BJ (cell line): ENCODE data around the gene C6orf89. TPM values are rescaled to one million over a fixed set of nuclear protein-coding genes. Genes with fewer than 3 reads are reported as not detected.
"Not testable (repeated sequence)": the region's sequence is repeated elsewhere in the genome, so short reads cannot be mapped to it uniquely, and the experiment has no call there.

ENCODE experiments used
- CTCF ChIA-PET: fragments of 350-600 bp; formaldehyde crosslinking; extraction: SDS; loops from one replicate; lab custom pipeline; 2021; ENCODE audit warnings: antibody characterized with exemption, inconsistent platforms; lab: Yijun Ruan, JAX
- POLR2A ChIA-PET: fragments of 300-600 bp; sonication (Branson Sonifier 250); formaldehyde crosslinking; extraction: SDS; loops from one replicate; lab custom pipeline; 2021; ENCODE audit warnings: antibody characterized with exemption; lab: Charles Lee
- DNase-seq: peaks from one replicate; pipeline ENCODE4 v3.0.0-alpha.2; 2011; ENCODE audit warnings: low read depth
- H3K27me3 ChIP-seq: 2 replicates; pipeline ENCODE4 v1.6.0; 2011; ENCODE audit warnings: low read length; ENCODE audit not compliant: control insufficient read depth, insufficient read depth
- H3K36me3 ChIP-seq: 2 replicates; pipeline ENCODE4 v1.5.1; 2011; ENCODE audit warnings: low read length; ENCODE audit not compliant: control insufficient read depth, insufficient read depth
- H3K4me3 ChIP-seq: 2 replicates; pipeline ENCODE4 v1.5.1; 2011; ENCODE audit warnings: low read depth, mild to moderate bottlenecking, control low read depth, low read length
- CTCF ChIP-seq: IDR thresholded peaks from 2 replicates; pipeline ENCODE4 v1.5.1; 2011; ENCODE audit warnings: low read depth, mild to moderate bottlenecking, control low read depth, inconsistent platforms, low read length, moderate library complexity; ENCODE audit not compliant: insufficient read depth
- polyA plus RNA-seq: library from polyadenylated mRNA; depleted of rRNA; stranded (reverse); fragments of >200 nt; gene quantifications from 2 replicates; pipeline ENCODE4 v1.2.3, GENCODE V29; 2011

The C6orf89 gene
- polyA plus RNA-seq, 1 experiment = 66.0 TPM

- Histone ChIP-seq H3K4me3 (no peak overlapping the region), H3K27me3 (peaks cover 3% of the 10 kb centered on the region), H3K36me3 (no peaks in the 10 kb centered on the region)
- ChIA-PET POLR2A (no interaction called here), CTCF (no interaction called here)
- no peak for TF ChIP-seq CTCF
- DNase-seq = no peak
Measured at GRCh38 chr6:36945301-36945700, 59.5 kb downstream of the C6orf89 start.

GRCh38 chr6:36946526-36946925 is 60.8 kb downstream of the C6orf89 start:
- Histone ChIP-seq H3K27me3 (peaks cover 3% of the 10 kb centered on the region), H3K4me3 (no peak overlapping the region), H3K36me3 (no peaks in the 10 kb centered on the region)
- no peak for DNase-seq
- CTCF ChIA-PET = interaction anchor here (1.1 to 1.5 kb wide), 2 partner anchors 30 to 33 kb away, joined by 3 to 4 read pairs; no protein-coding TSS in a partner anchor
- no peak for TF ChIP-seq CTCF
- POLR2A ChIA-PET = no interaction called here

- ChIA-PET POLR2A (no interaction called here), CTCF (interaction anchor here (1.5 kb wide), 1 partner anchor 31 kb away, joined by 4 read pairs; no protein-coding TSS in a partner anchor)
- H3K4me3 ChIP-seq = no peak overlapping the region
- TF ChIP-seq CTCF = no peak
- H3K36me3 ChIP-seq = no peaks in the 10 kb centered on the region
- no peak for DNase-seq
- peaks cover 3% of the 10 kb centered on the region for H3K27me3 ChIP-seq
Measured at GRCh38 chr6:36947570-36948351, 62.0 kb downstream of the C6orf89 start.

- CTCF ChIA-PET, DNase-seq, H3K4me3 ChIP-seq, H3K36me3 ChIP-seq, H3K27me3 ChIP-seq, POLR2A ChIA-PET: not testable (repeated sequence)
Measured at GRCh38 chr6:36949076-36949475, 63.3 kb downstream of the C6orf89 start.

DNA sequence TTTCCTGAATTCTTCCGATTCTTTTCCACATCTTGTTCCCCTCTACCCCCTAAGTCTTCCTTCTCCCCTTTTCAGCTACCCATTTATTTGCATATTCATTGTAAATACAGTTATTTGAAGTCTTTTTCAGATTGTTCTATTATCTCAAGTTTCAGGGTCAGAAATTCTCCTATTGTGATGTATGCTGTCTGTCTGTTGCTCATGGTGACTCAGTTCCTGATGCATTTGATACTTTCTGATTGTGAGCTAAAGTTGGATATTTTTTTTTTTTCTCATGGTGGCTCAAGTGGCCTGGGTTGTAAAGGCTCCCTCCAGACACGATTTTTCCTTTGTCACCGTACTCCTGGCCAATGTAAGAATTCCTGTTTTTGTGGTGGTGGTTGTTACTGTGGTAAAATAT is 63.9 kb downstream of the C6orf89 start:
- Histone ChIP-seq H3K27me3 (no peaks in the 10 kb centered on the region; the same call in 1 of the 2 replicates), H3K4me3 (no peak overlapping the region), H3K36me3 (no peaks in the 10 kb centered on the region)
- TF ChIP-seq CTCF = no peak
- DNase-seq = no peak
- POLR2A ChIA-PET = no interaction called here
- CTCF ChIA-PET = interaction anchor here (0.6 kb wide), 1 partner anchor 53 kb away, joined by 4 read pairs; no protein-coding TSS in a partner anchor
